HPDE6-E6E7 (cell line): ENCODE data around the gene GH1.
"Not testable (repeated sequence)": the region's sequence is repeated elsewhere in the genome, so short reads cannot be mapped to it uniquely, and the experiment has no call there.

Experiments used
- DNase-seq: peaks from one replicate; pipeline ENCODE4 v3.0.0; 2011; ENCODE audit warnings: missing footprints; ENCODE audit errors: extremely low spot score

Gene GH1

GRCh38 chr17:63918789-63919305 lies at the start of gene GH1:
Gene GH1 (minus strand): TSS chr17:63918839. CDS start chr17:63918776, 63 bp downstream.
- not testable (repeated sequence) for DNase-seq

GRCh38 chr17:63967953-63968352 lies 49.3 kb upstream of the GH1 start:
- no peak for DNase-seq

DNA sequence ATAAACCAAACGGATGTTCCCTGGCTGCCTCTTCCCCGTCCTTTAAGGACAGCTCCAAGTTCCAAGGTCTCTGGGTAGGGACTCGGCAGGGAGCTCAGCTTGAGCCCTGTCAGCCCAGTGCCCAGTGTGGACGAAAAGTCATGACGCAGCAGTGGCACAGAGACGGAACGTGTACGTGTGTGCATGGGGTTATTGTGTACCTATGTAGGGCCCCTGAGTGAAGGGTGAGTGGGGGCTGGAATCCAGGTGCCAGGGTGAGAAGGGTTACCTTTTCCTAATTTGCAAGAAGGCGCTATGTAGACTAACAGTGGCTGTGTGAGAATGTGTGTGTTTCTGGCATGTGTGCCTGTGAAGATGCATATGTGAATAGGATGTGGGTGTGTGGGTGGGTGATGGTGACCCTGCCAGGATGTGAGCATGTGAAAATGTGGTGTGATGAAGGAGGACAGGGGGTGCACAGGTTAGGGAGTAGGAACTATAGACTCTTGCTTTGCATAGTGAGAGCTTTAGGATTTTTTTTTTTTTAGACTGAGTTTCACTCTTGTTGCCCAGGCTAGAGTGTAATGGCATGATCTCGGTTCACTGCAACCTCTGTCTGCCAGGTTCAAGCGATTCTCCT lies 48.1 kb upstream of the GH1 start:
- DNase-seq = no peak

- DNase-seq = no peak
Measured at GRCh38 chr17:63963123-63963522, 44.5 kb upstream of the GH1 start.

- no peak for DNase-seq
Measured at GRCh38 chr17:63962298-63962744, 43.7 kb upstream of the GH1 start.

DNA sequence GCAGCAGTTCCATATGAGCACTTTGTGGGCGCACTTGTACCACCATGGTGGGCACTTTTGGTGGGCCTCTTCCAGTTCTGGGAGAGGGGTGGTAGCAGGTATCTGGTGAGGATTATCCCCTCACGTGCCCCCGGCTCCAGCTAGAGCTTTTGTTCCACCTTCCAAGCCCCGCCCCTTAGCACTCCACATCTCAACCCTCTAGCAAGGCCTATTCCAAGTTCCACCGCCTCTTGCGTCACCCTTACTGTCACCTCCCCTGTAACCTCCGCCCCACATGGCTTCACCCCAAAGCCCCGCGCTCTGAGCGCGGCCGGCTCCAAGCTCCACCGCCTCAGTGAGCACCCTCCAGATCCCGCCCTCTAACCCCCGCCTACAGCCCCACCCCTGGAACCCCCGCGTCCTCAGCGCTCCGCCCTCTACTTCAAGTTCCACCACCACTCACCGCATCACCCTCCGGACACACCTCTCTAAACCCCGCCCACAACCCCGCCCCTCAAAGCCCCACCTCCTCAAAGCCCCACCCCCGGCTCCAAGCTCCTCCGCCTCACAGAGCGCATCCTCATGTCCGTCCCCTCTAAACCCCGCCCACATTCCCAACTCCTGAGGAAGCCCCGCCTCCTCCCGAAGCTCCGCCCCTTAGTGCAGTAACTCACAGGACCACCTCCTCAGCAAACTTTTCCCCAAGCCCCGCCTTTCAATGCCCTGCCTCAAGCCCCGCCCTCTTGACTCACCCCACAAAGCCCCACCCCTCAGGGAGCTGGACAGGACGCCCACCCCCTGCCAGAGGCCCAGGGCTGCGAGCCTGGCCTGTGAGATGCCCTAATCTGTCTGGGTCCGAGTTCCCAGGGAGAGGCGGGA lies 42.9 kb upstream of the GH1 start:
- no peak for DNase-seq

DNA sequence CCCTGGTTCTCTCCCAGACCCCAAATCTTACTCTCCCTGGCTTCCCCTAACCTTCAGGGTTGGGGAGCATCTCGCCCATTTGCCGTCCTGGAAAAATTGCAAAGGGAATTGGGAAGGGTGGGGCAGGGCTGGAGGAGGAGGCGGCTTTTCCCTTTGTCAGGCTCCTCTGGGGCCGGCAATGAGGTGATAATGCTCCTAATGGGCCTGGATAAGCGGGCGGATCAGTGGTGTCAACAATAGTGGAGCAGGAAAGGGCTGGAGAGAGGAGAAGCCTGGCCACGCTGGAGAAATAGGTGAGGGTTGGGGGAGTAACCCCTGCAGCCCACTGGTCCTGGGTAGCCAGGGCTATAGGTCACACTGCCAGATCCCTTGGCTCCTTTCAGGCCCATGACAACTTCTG lies 41.8 kb upstream of the GH1 start:
- DNase-seq = no peak

- no peak for DNase-seq
Measured at GRCh38 chr17:63960006-63960405, 41.4 kb upstream of the GH1 start.

DNA sequence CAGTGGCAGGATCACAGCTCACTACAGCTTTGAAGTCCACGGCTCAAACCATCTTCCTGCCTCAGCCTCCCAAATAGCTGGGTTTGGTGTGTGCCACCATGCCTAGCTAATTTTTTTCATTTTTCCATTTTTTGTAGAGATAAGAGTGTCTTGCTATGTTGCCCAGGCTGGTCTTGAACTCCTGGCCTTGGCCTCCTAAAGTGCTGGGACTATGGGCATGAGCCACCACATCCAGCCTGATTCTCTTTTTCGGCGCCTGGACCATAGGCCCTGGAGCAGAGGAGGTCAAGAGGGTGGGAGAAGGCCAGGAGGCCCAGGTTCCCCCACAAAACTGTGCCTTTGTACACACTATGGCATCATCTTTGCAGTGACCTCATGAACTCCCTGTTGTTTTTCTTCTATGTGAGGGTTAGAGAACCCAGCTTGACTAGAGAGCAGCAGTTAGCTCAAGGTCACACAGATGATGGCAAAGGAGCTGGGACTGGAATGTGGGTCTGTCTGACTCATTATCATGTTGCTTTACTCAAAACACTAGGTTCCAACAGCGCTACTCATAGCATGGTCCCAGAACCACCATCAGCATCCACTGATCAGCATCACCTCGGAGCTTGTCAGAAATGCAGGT lies 37.8 kb upstream of the GH1 start:
- DNase-seq = no peak

- DNase-seq = no peak
Measured at GRCh38 chr17:63955791-63956190, 37.2 kb upstream of the GH1 start.

DNA sequence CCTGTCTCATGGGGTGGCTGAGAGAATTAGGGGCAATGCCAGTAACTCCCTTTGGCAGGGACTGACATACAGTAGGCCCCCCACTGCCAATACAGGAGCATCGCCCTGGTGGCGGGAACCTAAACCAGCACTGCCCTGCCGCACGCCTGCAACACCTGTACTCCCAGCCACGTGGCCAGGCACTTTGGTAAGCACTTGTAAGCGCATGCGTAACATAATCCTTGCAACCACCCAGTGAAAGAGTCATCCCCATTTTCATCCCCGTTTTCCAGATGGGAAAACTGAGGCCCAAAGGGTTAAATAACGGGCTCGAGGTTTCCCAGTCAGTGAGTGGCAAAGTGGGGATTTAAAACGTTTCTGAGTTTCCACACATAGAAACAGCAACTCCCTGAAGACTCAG lies 36.6 kb upstream of the GH1 start:
- DNase-seq = no peak

DNA sequence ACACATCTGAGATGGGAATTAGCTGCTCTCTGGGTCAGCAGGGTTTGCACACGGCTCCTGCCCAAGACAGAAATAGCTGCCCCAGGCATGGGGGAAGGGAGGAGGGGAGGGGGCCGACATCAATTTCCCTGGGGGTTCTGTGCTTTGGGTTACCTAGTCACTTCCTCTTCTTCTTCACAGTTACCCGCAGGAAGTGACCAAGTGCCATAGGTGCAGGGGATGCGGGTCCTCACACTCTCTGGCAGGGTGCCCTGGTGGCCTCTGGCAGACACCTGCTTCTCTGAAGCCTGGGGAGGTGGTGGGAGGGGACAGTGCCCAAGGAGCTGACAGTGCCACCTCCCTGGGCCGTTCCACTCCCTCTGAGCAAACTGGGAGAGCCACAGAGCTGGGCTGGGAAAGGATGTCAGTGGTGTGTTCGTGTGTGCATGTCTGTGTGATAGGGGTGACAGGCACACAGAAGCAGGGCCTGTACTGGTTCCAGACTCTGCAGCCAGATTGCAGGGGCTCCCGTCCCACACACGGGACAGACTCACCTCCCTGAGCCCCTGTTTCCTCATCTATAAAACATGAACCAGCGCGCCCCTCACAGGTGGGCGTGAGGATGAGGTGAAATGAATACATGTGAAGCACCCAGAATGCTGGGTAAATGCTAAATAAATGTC lies 35.9 kb upstream of the GH1 start:
- no peak for DNase-seq

- DNase-seq = peak; percentile 54
Measured at GRCh38 chr17:63950940-63951907, 32.6 kb upstream of the GH1 start.

- DNase-seq = no peak
Measured at GRCh38 chr17:63949576-63950250, 31.1 kb upstream of the GH1 start.

- no peak for DNase-seq
Measured at GRCh38 chr17:63948521-63948920, 29.9 kb upstream of the GH1 start.

GRCh38 chr17:63947711-63948330 lies 29.2 kb upstream of the GH1 start:
- DNase-seq = no peak

GRCh38 chr17:63946440-63947363 lies 28.1 kb upstream of the GH1 start:
- peak; percentile 49 for DNase-seq

DNA sequence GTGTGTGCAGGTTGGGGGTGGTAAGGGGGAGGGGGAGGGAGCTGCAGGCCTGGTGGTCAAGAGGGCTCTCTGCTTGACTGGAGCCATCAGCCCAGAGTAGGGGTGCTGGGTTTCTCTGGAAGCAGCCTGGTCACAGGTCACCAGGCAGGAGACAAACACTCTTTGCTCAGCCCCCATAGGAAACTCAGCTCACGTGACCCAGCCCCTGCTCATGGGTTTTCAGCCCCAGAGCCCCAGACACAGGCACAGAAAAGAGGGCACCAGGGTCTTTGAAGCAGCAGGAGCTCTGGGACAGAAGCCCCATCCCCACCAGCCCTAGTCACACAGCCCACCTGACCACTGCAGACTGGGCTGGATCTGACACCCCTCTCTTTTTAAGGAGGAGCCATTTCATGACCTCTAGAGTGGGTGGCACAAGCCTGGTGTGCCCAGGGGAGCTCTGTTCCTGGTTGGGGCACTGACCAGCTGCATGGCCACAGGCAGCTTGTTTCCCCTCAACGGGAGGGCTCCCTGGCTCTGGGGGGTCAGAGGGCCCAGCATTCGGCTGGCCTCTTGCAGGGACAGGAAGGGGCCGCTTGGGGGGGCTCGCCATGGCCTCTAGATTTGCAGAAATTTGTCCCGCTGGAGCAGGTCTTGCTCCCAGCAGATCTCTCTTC lies 27.3 kb upstream of the GH1 start:
- no peak for DNase-seq
